NOMO-1 treated with dmso at 0.1 percent for 144 hours (cell line): ENCODE measurements around the gene CD151.

ENCODE experiments used
- DNase-seq: peaks from one replicate; lab custom pipeline; 2025; ENCODE audit not compliant: unreplicated experiment; lab: John Stamatoyannopoulos, UW

The CD151 gene

GRCh38 chr11:827897-828192 lies 4.9 kb upstream of the CD151 start, which contains the start of gene CRACR2B:
Gene CRACR2B (plus strand): TSS chr11:827919. CDS start chr11:828608, 689 bp downstream.
- DNase-seq: no peak

- DNase-seq: no peak
Measured at GRCh38 chr11:828506-829175, 4.1 kb upstream of the CD151 start.

GRCh38 chr11:829176-829846 lies 3.4 kb upstream of the CD151 start:
- no peak for DNase-seq

GRCh38 chr11:829847-830294 lies 2.9 kb upstream of the CD151 start:
- DNase-seq: no peak

GRCh38 chr11:830295-831117 lies 2.2 kb upstream of the CD151 start:
- peak; percentile 46 for DNase-seq

- DNase-seq: no peak
Measured at GRCh38 chr11:831118-831864, 1.5 kb upstream of the CD151 start.

GRCh38 chr11:831961-832528 lies 707 bp upstream of the CD151 start:
- DNase-seq: no peak

GRCh38 chr11:833114-833791 lies 501 bp downstream of the CD151 start:
- no peak for DNase-seq

- no peak for DNase-seq
Measured at GRCh38 chr11:833849-834311, 1.1 kb downstream of the CD151 start.

GRCh38 chr11:834371-835316 lies 1.9 kb downstream of the CD151 start:
- DNase-seq: no peak

- no peak for DNase-seq
Measured at GRCh38 chr11:836274-836673, 3.5 kb downstream of the CD151 start.

GRCh38 chr11:836700-837099 lies 3.9 kb downstream of the CD151 start:
- DNase-seq: no peak

- DNase-seq: no peak
Measured at GRCh38 chr11:837189-837989, 4.6 kb downstream of the CD151 start.

- DNase-seq: no peak
Measured at GRCh38 chr11:837990-838307, 5.2 kb downstream of the CD151 start.

GRCh38 chr11:838441-839279 lies 5.9 kb downstream of the CD151 start:
- DNase-seq: no peak

- no peak for DNase-seq
Measured at GRCh38 chr11:839280-839623, 6.5 kb downstream of the CD151 start.

GRCh38 chr11:839875-840617 lies 7.3 kb downstream of the CD151 start:
- DNase-seq: no peak
